Measurements from ENCODE around the gene SNCG. TPM values are rescaled to one million over a fixed set of nuclear protein-coding genes. Genes with fewer than 3 reads are reported as not detected.

SNCG gene
- total and polyA plus RNA-seq, 2 of the 8 experiments (the other 6 are each of a cell fraction or from before 2014, with no cell fraction given), result 4.4 to 12.2 TPM

- Histone ChIP-seq H3K79me1 (ENCODE audit: low read depth, low read length) (no peaks in the 10 kb centered on the region), H3K9ac (replicated peaks in 1 of 4; ENCODE audit: extremely low read depth in 1 of 4, low read depth in 3 of 4, low read length in 3 of 4) (no peak overlapping the region), H3K79me2 (ENCODE audit: control insufficient read depth in 1 of 2, insufficient read depth in 2 of 2, low read length in 2 of 2) (no peaks in the 10 kb centered on the region), H3K4me1 (replicated peaks in 1 of 4; ENCODE audit: control insufficient read depth in 3 of 4, insufficient read depth in 4 of 4, low read length in 3 of 4) (peaks cover 2 to 36% (median 27%) of the 10 kb centered on the region in 4 experiments), H2BK120ac (replicated peaks; ENCODE audit: low read depth, low read length) (no peak overlapping the region), H2BK20ac (ENCODE audit: low read length) (no peak overlapping the region), H3K18ac (ENCODE audit: extremely low read depth, low read length) (no peak overlapping the region), H2BK12ac (ENCODE audit: low read depth, low read length) (no peak overlapping the region; the same call in 1 of the 2 replicates), H4K91ac (replicated peaks; ENCODE audit: insufficient read length, low read length) (peak overlapping the region; percentile 48), H3K27me3 (replicated peaks in 1 of 4; ENCODE audit: control insufficient read depth in 3 of 4, extremely low read depth in 1 of 4, insufficient read depth in 3 of 4, low read length in 3 of 4) (no peaks in the 10 kb centered on the region), H2AFZ (ENCODE audit: low read length) (no peak overlapping the region), H4K5ac (ENCODE audit: insufficient read length, low read depth, low read length) (no peak overlapping the region), H3K56ac (replicated peaks; ENCODE audit: insufficient read length, low read depth, low read length) (no peak overlapping the region), H3K9me3 (ENCODE audit: insufficient read depth in 2 of 2, low read depth in 1 of 2, low read length in 1 of 2) (no peaks in the 10 kb centered on the region), H3K4me2 (ENCODE audit: insufficient read depth in 1 of 2, low read depth in 2 of 2, low read length in 2 of 2) (no peak overlapping the region), H2AK5ac (ENCODE audit: low read depth, low read length) (no peak overlapping the region), H3K36me3 (ENCODE audit: control insufficient read depth in 2 of 4, insufficient read depth in 4 of 4, low read length in 3 of 4) (no peaks in the 10 kb centered on the region), H2BK5ac (ENCODE audit: low read depth, low read length) (peak overlapping the region; percentile 63; the same call in 1 of the 2 replicates), H3K23ac (ENCODE audit: insufficient read length) (no peak overlapping the region), H3K23me2 (ENCODE audit: low read depth, low read length) (no peaks in the 10 kb centered on the region), H4K8ac (ENCODE audit: extremely low read depth, insufficient read depth, low read length) (no peak overlapping the region), H4K20me1 (replicated peaks in 1 of 2; ENCODE audit: control insufficient read depth in 1 of 2, insufficient read depth in 2 of 2, low read length in 2 of 2) (no peaks in the 10 kb centered on the region), H2BK15ac (ENCODE audit: low read length) (no peak overlapping the region), H3K4ac (replicated peaks; ENCODE audit: insufficient read length, low read depth, low read length) (no peak overlapping the region), H3K14ac (ENCODE audit: insufficient read length) (no peak overlapping the region), H3K27ac (ENCODE audit: low read depth, low read length) (no peak overlapping the region), H3K4me3 (ENCODE audit: extremely low read depth in 1 of 4, insufficient read depth in 2 of 4, low read depth in 3 of 4, low read length in 4 of 4) (no peak overlapping the region)
- POLR2A ChIA-PET (ENCODE audit: partially characterized antibody), result no interaction called here
- no peak for TF ChIP-seq CBX5 (IDR thresholded peaks at IDR 0.05; ENCODE audit: low read depth, low read length)
- TF ChIP-seq GTF2F1 (IDR thresholded peaks at IDR 0.05; ENCODE audit: borderline replicate concordance, low read depth, low read length), result no peak
- 92% methylated on average over 6 of the region's 7 CpGs; no CpG with 5 or more reads in 1 of the 2 experiments for WGBS, 2 experiments (ENCODE audit: extremely low coverage in 1 of 2, insufficient coverage in 1 of 2, insufficient read length in 1 of 2, insufficient replicate concordance in 2 of 2, low coverage in 1 of 2, low lambda C conversion rate in 2 of 2, missing lambda C conversion rate in 1 of 2)
- FAIRE-seq, result no peak
- no peak for DNase-seq (ENCODE audit: low read depth in 1 of 2, low spot score in 2 of 2)
- CTCF ChIA-PET (ENCODE audit: partially characterized antibody), result interaction anchor here (1.0 to 22.5 kb wide), 3 partner anchors 16 to 277 kb away, joined by 4 to 975 read pairs (median 25); partner anchors contain the start of genes MMRN2 and SNCG
Measured at GRCh38 chr10:86962981-86963310, 4.5 kb downstream of the SNCG start.

Measured in H1 (cell line).